K562 (cell line): Measurements from ENCODE around the gene FRMD7. TPM values are rescaled to one million over a fixed set of nuclear protein-coding genes. Genes with fewer than 3 reads are reported as not detected.

Source experiments
- BRCA1 ChIP-seq, 2 experiments: fragments of 450-650 bp in 1 of 2; sonication (generic) in 1 of 2; formaldehyde crosslinking in 1 of 2; IDR thresholded peaks; 2 replicates each; pipeline versions ENCODE4 v1.5.0 to v1.6.1; 2017 to 2020; ENCODE audit warnings: mild to moderate bottlenecking in 1 of 2, missing genetic modification reagents in 1 of 2
- ETS2 ChIP-seq: IDR thresholded peaks from 2 replicates; pipeline ENCODE4 v1.6.1; 2016; ENCODE audit warnings: borderline replicate concordance, missing genetic modification characterization, mild to moderate bottlenecking, moderate library complexity, missing compliant biosample characterization; ENCODE audit not compliant: poor library complexity, severe bottlenecking
- FUS ChIP-seq: fragments of 200-400 bp; formaldehyde crosslinking; optimal IDR thresholded peaks from 2 replicates; pipeline ENCODE3; 2017; ENCODE audit warnings: low read depth, low read length
- HDAC3 ChIP-seq: fragments of 450-650 bp; IDR thresholded peaks from 2 replicates; pipeline ENCODE4 v1.6.1; 2018; ENCODE audit warnings: borderline replicate concordance, mild to moderate bottlenecking, moderate library complexity; ENCODE audit not compliant: partially characterized antibody
- HMBOX1 ChIP-seq: sonication (generic); IDR thresholded peaks from 2 replicates; pipeline ENCODE4 v1.6.1; 2016
- PREB ChIP-seq: sonication (generic); formaldehyde crosslinking; IDR thresholded peaks from 2 replicates; pipeline ENCODE4 v1.8.1; 2023; ENCODE audit warnings: mild to moderate bottlenecking, missing genetic modification reagents
- RAD51 ChIP-seq: fragments of 450-650 bp; IDR thresholded peaks from 2 replicates; pipeline ENCODE4 v1.7.1; 2016; ENCODE audit warnings: low read depth, mild to moderate bottlenecking, borderline replicate concordance
- REST ChIP-seq, 2 experiments: fragments of 450-650 bp; formaldehyde crosslinking in 1 of 2; IDR thresholded peaks; 2 replicates each; pipeline versions ENCODE4 v1.4.0 to v1.6.1; 2014 to 2020; ENCODE audit warnings: mild to moderate bottlenecking in 2 of 2, borderline replicate concordance in 1 of 2, low read depth in 1 of 2
- TFAP4 ChIP-seq: sonication (generic); formaldehyde crosslinking; IDR thresholded peaks from 2 replicates; pipeline ENCODE4 v1.8.0; 2022; ENCODE audit warnings: missing genetic modification reagents, mild to moderate bottlenecking, moderate library complexity, borderline replicate concordance
- XRCC3 ChIP-seq: fragments of 450-650 bp; IDR thresholded peaks from 2 replicates; pipeline ENCODE4 v1.6.1; 2017; ENCODE audit warnings: mild to moderate bottlenecking, moderate library complexity
- ZNF592 ChIP-seq: fragments of 450-650 bp; IDR thresholded peaks from 2 replicates; pipeline ENCODE4 v1.6.1; 2017; ENCODE audit warnings: antibody characterized with exemption, mild to moderate bottlenecking
- polyA plus RNA-seq, 8 experiments: library from polyadenylated mRNA; depleted of rRNA in 4 of 8; stranded (reverse) in 5 of 8; unstranded in 3 of 8; fragments of >200 nt; fragmentation: Nextera tagmentation in 2 of 8; fragmentation: Illumina TruSeq in 1 of 8; extraction: Ambion mirVana in 2 of 8; extraction: Trizol in 1 of 8; gene quantifications; 2 replicates each; pipeline versions ENCODE4 v1.2.1 to v1.2.3, GENCODE V29; 2011 to 2014; ENCODE audit warnings: inconsistent platforms in 1 of 8, missing spikeins in 1 of 8
- total RNA-seq, 7 experiments: library from RNA; depleted of rRNA in 6 of 7; stranded (reverse); fragments of >200 nt in 6 of 7; fragmentation: Illumina TruSeq in 2 of 7; extraction: Trizol in 2 of 7; gene quantifications; 2 replicates each; pipeline versions ENCODE4 v1.2.1 to v1.2.3, GENCODE V29; 2011 to 2021; ENCODE audit warnings: low replicate concordance in 1 of 7

The FRMD7 gene
- total and polyA plus RNA-seq, 9 of the 15 experiments (the other 6 are each of a cell fraction or from before 2014, with no cell fraction given), result 0.06 to 0.09 TPM; not detected in 7

GRCh38 chrX:132046533-132046932 is 81.3 kb downstream of the FRMD7 start (continued):
- no peak for TF ChIP-seq REST (IDR thresholded peaks at IDR 0.05; ENCODE audit: borderline replicate concordance)
- TF ChIP-seq REST (CRISPR knock-in tag; IDR thresholded peaks at IDR 0.05; ENCODE audit: low read depth), result no peak
- no peak for TF ChIP-seq BRCA1 (IDR thresholded peaks at IDR 0.05)
- no peak for TF ChIP-seq BRCA1 (CRISPR knock-in tag; IDR thresholded peaks at IDR 0.05)
- TF ChIP-seq PREB (CRISPR knock-in tag), result no peak
- no peak for TF ChIP-seq FUS
- TF ChIP-seq HMBOX1, result 0 out of 2 replicates have a peak, but pooled peaks have one; percentile 25
- TF ChIP-seq RAD51, result no peak
- TF ChIP-seq HDAC3, result peak; percentile 27
- no peak for TF ChIP-seq ZNF592
- no peak for TF ChIP-seq ETS2 (tag)
- TF ChIP-seq TFAP4 (CRISPR knock-in tag), result no peak
- no peak for TF ChIP-seq XRCC3
